Measurements from ENCODE around the gene ADCYAP1. TPM values are rescaled to one million over a fixed set of nuclear protein-coding genes. Genes with fewer than 3 reads are reported as not detected.
"Not testable (repeated sequence)": the region's sequence is repeated elsewhere in the genome, so short reads cannot be mapped to it uniquely, and the experiment has no call there.

ADCYAP1 gene
- total RNA-seq, result not detected

DNA sequence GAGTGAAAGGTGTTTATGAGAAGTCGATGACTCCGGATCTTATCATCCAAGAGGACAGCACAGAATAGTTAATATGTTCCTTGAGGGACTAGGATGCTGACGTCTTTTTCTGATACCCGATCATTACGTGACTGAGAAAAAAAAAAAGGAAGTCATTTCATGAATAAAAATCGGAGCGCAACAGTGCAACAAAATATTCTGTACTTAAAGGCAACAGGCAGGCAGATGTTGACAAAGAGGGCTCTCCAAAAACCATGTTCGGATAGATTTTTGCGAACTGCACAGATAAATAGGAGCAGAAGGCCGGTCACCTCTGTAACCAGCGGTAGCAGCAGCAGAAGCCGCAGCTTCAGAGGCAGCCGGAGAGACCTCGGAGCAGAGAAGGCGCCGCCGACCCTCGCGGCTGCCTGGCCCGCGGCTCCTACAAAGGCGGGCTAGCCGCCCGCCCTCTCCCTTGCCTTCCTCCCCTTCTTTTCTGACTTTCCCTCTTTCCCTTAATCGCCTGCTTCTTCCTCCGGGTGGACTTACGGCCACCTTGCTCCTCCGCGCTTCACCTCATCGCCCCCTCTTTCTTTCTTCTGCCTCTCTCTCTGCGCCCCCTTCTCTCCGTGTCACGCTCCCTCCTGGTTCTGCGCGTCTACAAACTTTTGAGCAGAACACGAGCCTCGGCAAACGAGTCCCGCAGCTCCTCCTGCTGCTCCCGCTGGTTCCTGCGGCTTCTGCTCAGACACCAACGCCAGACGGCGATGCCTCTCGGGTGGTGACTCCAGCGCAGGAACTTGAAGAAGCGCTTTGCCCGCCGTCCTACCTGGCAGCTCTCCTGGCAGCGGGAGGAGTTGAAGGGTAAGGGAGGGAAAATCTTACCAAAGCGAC is at the start of gene ADCYAP1:
TSS of gene ADCYAP1 (plus strand) at position 654 of the 873 bp plus-strand sequence. CDS start 516 bp downstream, outside the sequence.
- DNase-seq, result no peak

DNA sequence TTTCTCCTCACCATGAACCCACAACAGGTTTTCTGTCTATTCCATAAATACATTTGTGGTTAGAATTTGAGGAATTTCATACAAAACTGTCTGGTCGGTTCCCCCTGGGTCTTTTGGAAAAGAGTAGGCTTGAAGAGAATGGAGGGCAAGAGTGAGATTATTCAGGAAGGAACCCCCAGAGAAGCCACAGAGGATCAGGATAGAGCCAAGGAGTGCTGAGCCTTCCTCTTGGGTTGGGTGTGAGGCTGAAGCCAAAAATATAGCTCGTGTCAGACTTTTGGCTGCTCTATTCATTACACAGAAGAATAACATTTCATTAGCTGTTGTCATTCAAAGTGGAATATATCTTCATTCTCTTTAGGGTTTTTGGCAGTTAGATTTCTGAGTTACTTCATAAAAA is 46.7 kb upstream of the ADCYAP1 start:
- DNase-seq, result no peak

DNA sequence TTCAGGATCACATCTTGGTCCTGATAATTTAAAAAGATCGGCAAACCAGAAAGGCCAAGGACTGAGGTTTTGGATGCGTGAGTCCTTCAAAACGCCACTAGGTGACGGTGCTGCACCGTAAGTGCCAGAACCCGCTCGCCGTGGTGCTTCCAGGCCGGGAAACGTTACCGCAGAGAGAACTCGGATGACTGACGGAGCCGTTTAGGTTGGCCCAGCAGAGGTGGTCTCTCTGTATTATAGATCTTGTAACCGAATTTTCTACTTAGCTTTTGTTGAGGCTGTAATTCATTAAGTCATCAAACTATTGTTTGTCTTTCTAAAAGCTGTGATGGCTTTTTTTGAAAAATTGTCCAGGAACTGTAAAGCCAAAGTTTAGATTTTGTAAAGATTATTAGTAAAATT is 39.8 kb upstream of the ADCYAP1 start:
- peak; percentile 38 for DNase-seq

DNA sequence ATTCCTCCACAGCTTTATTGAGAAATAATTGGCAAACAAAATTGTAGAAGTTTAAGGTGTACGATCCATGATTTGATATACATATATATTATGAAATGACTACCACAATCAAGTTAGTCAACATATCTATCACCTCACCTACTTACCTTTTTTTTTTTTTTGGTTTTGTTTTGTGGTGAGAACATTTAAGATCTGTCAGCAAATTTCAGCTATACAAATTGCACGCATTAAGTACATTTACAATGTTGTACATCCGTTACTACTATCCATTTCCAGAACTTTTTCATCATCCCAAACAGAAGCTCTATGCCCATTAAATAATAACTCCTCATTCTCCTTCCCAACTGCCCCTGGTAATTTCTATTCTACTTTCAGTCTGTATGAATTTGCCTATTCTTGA is 37.4 kb upstream of the ADCYAP1 start:
- DNase-seq, result no peak

DNA sequence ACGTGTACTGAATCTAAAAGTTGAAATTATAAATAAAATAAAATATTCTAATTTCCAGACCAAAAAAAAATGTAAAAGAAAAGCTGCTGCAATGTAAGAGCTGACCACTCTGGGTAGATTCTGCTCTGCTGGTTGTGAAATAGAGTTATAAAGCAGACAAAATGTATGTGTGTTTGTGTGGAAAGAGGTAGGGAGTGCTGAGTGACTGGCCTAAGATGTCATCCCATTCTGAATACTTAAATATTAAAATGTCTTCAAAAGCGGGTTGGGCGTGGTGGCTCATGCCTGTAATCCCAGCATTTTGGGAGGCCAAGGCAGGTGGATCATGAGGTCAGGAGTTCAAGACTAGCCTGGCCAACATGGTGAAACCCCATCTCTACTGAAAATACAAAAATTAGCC is 31.2 kb upstream of the ADCYAP1 start:
- not testable (repeated sequence) for DNase-seq

DNA sequence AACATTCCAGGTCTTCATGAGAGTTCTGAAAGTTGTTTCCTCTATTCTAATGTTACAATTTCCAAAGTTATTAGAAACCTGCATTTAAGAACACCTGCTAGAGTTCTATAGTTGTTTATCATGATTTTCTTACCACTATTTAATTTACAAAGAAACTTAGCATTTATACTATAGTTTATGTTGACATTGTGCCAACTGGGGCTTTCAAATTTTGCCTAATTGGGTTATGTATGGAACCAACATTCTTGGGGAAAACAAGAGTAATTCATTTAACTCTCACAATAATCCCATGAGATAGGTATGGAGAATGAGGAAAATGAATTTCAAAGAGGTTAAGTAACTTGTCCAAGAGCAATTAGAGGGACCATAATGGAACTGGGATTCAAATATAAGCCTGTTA is 28.8 kb upstream of the ADCYAP1 start:
- DNase-seq, result no peak

DNA sequence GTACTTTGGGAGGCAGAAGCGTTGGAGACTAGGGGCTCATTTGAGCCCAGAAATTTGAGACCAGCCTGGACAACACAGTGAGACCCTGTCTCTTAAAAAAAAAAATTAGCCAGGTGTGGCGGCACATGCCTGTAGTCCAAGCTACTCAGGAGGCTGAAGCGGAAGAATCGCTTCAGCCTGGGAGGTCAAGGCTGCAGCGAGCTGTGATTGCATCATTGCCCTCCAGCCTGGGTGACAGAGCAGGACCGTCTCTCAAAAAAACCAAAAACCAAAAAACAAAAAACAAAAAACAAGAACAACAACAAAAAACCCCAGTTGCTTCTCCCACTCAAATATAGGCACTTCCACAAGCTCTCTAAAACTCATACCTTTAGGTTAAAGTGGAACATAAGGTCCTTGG is 27.4 kb upstream of the ADCYAP1 start:
- no peak for DNase-seq

DNA sequence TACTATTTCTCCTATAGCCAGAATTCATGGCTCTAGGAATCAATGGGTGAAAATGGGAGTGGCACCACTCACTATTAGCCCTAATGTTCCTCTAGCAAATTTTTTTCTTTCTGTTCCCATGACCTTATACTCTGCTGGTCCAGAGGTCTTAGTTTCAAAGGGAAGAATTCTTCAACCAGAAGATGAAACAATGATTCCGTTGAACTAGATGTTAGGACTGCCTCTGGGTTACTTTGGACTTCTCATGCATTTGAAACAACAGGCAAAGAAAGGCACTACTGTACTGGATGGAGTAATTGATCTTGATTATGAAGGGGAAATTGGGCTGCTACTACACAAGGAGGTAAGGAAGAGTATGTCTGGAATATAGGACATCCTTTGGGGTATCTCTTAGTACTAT is 18.6 kb upstream of the ADCYAP1 start:
- no peak for DNase-seq

DNA sequence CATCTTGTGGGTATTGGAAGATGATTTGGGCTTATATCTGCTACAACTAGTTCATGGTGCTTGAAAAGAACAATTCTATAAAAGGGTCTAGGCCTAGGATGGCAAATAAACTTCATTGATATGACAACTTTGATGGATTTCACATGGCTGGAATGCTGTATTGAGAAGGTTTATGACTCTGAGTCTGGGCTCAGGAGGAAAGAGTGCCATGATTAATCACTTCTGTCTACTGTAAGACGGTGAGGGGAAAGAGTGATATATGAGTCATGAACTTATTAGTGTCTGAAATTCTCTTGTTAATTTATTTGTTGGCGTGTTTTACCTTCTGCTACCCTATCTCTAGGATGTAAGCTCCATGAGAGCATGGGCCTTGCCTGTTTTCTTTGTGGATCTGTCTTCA is 17.0 kb upstream of the ADCYAP1 start:
- DNase-seq, result no peak

DNA sequence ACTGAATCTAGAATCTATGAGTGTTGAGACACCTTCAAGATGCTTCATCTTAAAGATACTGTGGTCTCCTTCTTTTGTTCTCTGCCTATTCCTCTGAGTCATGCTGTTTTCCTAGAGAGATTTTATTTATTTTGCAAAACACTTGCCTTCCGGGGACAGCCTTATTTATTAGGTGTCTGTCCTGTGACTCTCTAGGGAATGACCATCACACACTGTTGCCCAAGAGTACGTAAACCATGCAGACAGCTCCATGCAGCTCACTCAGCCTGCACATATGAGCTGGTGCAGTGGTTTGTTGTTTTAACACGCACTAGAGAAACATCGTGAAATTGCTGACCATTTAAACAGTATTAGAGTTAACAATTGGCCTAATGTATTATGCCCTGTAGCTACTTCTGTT is 12.4 kb upstream of the ADCYAP1 start:
- DNase-seq, result no peak

DNA sequence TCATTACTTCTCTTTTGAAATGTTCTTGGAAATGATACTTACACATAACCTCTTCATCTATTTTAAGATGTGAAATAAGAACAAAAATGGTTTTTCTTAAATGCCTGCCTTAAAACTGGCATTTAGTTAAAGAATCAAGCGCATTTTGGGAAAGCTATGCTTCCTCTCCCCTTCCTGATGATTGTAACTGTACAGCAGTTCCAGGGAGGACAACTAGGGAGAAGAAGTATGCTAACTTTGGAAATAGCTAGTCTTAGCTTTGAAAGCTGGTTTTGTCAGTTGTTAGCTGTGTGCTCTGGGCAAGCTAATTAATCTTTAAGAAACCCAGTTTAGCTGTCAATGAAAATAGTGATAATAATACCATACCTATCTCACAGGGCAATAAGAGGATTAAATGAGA is 8.4 kb upstream of the ADCYAP1 start:
- DNase-seq, result no peak

DNA sequence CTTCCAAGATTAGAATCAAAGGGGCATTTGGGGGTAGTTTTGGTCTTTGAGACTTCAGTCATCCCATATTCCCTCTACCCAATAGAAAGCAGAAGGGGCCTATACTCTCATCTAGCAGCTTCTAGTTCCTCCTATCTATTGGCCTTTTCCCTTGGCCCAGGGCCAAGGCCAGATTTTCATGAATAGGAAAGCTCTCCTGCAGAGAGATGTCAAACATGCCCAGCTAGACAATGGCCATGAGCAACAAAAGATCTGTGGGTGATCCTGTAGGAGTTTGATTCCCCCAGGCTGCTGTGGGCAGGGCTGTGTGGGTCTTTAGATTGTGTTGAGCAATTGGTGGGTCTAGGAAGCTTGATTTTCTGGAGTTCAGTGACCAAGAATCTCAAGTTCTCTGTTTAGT is 2.9 kb upstream of the ADCYAP1 start:
- DNase-seq, result no peak

DNA sequence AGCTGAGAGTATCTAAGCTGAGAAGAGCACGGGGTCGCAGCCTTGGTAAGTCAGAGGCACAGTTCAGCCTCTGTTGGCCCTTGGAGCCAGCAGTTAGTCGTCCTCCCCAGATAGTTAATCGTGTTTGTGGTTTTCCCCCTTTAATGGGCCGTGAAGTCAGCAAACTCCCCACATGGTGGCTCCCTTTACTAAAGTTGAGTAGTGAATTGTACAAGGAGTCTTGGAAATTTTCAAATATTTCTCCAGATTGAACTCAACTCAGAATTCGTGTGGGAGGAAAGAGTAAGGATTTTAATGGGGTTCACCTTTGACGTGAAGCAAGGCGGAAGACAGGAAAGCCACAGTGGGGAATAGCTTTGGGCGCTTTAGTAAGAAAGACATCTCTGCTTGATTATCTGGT is 2.4 kb upstream of the ADCYAP1 start:
- DNase-seq, result no peak

DNA sequence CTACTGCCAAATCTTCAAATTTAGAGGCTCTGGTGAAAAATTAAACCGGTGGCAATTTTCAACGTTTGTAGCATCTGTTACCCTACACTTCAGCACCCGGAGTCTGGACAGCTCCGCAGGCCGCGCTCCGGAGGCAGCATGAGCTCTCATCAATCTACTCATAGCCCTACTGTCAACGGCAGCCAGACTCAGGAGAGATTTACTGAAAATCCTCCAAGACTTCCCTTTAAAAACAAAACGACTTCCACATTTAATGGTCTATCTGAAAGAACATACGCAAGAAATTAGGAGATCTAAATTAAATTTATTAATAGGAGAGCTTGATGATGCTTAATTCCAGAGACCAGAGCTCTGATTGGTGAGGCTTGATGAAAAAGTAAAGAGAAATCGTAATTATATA is 970 bp upstream of the ADCYAP1 start:
- no peak for DNase-seq

DNA sequence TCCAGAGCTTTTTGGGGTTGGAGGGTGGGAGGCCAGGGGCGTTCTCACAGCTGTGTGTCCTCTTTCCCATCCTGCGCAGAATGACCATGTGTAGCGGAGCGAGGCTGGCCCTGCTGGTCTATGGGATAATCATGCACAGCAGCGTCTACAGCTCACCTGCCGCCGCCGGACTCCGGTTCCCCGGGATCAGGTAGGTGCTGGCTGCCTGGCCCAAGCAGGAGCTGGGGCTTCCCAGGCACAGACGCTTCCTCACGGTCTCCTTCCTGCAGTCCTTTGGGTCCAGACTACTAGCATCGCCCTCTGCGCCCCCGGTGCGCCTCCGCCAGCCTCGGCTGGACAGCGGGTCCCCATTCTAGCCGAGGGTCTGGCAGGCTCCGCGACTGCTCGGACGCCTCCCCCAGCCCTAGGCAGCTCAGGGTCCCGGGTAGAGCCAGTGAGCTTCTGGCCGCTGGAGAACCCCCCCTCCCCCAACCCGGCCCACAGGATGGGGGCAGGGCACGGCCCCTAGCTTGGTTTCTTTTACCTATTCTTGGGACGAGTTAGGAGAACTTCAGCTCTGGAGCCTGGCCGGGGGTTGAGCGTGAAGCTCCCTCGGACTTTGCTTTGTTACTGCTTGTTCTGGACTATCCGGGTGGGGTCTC is 756 bp downstream of the ADCYAP1 start:
- no peak for DNase-seq

DNA sequence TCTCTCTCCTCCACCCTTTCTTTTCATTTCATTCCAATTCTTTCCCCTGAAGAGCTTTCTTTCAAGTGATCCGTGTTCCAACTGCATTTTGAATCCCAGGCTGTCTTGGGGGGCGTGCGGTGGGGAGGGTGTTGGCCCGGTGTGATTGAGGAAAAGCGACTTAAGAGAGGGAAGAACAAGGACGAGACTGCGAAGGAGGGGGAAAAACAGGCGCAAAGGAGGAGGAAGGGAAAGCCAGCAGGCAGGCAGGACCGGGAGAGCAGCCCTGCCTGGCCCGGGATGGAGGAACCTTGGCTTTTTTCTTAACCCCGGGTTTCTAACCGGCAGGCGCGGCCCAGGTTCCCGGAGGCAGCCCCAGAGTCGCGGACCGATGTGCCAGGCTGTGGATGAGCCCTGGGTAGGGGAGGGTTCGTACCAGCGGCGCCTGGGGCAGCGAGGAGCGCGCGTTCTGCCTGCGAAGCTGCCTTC is 1.3 kb downstream of the ADCYAP1 start:
- no peak for DNase-seq

DNA sequence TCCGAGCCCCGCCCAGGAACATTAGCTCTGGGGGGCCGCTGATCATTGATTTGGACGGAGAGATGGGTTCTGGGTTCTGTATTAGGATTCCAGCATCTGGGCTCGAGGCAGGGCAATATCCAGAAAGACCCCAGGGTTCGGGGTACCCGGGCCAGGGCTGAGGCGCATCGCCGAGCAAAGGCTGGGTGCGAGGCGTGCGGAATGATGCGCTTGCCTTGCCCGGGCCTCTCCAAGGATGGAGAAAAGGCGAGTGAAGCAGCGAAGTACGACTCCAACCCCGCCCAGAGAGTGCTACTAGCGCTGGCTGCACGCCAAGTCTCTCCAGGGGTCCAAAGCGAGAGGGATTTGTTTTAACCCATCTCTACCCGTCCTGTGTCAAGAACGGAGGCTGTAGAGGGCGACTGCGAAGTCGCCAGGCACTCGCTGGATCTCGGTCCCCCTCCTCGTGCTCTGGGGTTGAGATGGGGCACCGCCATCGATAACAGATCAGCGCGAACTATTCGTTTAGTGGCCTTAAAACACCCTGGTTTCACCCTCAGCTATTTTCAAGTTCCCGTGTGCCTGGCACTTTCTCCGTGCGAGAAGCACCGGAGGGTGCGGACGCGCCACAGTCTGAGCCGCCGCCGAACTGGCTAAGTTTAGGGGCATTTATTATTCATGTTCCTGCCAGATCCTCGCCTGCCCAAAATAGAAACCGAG is 1.9 kb downstream of the ADCYAP1 start:
- DNase-seq, result no peak

DNA sequence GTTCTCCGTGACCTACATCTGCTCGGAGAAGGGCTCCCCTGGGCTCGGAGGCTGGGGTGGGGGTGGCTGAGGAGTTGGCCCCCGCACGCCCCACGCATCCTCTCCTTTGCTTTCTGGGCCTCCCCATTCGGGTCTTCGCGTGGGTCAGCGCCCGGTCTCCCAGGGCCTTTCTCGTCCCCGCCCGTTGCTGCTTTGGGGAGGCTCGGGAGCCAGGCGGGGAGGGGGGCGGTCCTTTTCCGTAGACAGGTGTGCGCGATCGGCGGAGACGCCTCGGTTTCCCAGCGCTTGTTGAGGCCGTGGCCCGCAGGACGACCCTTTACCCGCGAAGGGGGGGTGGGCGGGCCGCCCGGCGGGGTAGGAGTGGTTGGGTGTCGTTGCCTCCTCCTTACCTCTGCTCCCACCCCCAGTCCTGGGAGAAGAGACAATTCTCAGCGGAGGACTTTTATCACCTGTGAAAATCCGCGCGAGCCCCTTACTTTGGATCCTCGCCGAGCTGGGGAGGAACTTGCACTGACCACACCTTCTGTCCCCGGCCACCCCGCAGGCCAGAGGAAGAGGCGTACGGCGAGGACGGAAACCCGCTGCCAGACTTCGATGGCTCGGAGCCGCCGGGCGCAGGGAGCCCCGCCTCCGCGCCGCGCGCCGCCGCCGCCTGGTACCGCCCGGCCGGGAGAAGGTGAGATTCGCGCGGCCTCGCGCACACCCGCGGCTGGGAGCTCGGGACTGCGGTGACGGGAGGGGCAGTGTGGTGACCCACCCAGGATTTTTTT is 2.6 kb downstream of the ADCYAP1 start:
- DNase-seq, result no peak

DNA sequence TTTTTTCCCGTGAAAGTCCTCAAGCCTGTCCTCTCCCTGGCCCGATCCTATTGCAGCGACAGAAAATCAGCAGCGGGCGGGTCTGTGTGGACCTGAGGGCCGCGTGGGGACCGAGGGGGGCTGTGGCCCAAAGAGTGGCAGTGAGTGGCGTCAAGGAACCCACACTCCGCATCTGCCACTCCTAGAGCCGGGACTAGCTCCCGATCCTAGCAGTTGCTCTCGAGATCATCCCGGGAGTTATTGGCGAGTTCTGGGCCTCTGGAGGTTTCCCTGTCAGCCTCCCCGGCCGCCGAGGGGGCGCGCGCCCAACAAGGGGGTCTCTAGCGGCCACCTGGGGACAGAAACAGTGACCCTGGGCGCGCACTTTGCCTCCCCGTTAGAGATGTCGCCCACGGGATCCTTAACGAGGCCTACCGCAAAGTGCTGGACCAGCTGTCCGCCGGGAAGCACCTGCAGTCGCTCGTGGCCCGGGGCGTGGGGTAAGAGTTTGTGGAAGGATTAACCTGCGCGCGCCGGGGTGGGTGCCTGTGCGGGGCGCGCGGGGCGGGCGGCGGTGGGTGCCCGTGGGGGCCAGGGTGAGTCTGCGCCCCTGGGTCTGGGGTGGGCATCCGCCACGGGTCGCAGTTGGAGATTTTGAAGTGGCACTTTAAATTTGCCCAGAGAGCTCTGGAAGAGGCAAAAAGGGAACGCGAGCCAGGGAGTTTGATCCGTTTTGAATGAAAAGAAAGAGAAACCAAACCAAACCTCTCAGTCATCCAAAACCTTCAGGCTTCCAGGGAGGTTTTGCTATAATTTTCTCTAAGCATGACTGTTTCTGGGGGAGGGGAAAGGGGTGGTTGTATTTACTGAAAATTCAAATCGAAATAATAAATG is 3.5 kb downstream of the ADCYAP1 start:
- DNase-seq, result no peak

DNA sequence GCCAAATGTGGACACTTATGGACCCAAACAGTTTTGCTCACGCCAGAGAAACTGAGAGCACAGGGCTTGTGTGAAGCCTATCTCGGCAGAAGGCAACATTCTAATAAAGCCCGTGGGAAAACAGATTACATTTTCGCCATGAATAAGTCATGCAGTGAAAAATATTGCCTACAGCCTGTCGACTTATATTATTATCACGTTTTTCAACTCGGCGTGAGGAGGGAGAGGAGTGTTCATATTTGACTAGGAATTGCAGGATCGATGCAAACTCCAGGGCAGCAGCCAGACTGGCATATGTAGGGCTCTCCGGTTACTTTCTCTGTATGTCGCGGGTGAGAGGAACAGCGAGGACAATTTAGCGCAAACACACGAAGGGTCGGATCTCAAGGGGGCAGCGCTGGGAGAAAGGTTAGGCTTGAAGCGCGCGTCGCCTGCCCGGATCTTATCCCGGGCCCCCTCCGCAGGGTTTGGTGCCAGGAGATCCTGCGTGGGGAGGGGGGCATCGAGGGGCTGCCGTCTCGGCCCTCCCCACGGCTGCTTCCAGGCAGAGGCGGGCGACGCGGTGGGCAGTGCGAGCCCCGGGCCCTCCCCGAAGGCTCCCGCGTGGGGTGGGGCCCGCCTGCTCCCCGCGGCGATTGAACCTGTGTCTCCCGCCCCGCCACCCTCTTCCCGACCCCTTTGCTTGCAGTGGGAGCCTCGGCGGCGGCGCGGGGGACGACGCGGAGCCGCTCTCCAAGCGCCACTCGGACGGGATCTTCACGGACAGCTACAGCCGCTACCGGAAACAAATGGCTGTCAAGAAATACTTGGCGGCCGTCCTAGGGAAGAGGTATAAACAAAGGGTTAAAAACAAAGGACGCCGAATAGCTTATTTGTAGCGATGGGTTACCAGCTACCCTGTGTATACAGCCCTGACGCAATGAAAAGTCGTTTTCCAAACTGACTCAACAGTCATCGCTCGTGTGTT is 4.4 kb downstream of the ADCYAP1 start:
- no peak for DNase-seq

DNA sequence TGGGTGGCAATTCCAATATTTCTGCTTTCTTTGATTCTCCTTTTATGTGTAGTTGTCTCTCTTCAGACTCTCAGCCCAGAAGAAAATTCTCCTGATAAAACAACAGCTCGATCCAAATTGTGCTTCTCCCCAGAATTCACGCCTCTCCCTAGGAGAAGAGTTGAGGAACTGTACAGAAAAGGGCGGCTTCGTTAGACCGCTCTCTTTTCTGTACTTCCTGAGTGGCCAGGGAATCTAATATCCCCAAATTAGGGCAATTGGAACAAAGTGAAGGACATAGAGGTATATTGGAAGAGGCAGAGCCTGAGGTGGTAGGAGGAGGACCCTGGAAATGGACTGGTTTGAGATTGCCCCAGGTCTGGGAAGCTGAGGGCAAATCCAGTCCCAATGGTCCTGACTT is 5.6 kb downstream of the ADCYAP1 start:
- DNase-seq, result no peak

All from effector CD4-positive, alpha-beta T cell (primary cell).